OCI-M1 (cell line): ENCODE measurements around the gene TTBK2.
"Not testable (repeated sequence)": the region's sequence is repeated elsewhere in the genome, so short reads cannot be mapped to it uniquely, and the experiment has no call there.

ENCODE experiments used
- DNase-seq: peaks from one replicate; lab custom pipeline; 2025; lab: John Stamatoyannopoulos, UW

TTBK2 gene

DNA sequence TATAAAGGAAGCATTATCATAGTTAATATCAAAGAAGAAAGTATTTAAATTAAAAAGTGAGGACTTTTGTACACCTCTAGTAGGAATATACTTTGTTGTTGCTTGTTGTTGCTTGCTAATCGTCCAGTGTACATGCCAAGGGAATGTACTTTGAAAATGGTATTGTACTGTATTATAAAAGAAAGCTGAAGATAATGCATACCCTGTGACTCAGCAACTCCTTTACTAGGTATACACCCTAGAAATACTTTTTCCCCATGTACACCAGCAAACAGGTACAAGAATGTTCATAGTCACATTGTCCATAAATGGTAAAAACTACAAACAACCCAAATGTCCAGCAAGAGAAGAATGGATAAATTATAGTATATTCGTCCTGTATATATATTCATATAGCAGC lies 12.0 kb downstream of the TTBK2 start:
- no peak for DNase-seq

- DNase-seq = no peak
These were observed 16.9 kb downstream of the TTBK2 start for GRCh38 chr15:42903388-42904324.

GRCh38 chr15:42893911-42894310 lies 26.7 kb downstream of the TTBK2 start:
- not testable (repeated sequence) for DNase-seq

DNA sequence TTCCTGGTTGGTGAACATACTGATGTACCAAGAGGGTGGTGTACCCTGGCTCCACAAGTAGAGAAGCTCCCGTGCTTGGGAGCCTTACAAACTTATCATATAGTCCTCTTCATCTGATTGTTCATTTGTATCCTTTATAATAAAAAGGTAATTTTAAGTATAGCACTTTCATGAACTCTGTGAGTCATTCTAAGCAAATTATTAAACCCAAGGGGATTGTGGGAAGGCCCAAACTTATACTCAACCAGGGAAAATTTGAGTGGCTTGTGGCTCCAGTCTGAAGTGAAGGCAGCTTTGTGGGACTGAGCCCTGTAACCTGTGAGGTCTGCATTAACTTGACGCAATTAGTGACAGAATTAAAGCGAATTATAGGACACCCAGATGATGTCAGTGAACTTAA lies 29.0 kb downstream of the TTBK2 start:
- DNase-seq = no peak

DNA sequence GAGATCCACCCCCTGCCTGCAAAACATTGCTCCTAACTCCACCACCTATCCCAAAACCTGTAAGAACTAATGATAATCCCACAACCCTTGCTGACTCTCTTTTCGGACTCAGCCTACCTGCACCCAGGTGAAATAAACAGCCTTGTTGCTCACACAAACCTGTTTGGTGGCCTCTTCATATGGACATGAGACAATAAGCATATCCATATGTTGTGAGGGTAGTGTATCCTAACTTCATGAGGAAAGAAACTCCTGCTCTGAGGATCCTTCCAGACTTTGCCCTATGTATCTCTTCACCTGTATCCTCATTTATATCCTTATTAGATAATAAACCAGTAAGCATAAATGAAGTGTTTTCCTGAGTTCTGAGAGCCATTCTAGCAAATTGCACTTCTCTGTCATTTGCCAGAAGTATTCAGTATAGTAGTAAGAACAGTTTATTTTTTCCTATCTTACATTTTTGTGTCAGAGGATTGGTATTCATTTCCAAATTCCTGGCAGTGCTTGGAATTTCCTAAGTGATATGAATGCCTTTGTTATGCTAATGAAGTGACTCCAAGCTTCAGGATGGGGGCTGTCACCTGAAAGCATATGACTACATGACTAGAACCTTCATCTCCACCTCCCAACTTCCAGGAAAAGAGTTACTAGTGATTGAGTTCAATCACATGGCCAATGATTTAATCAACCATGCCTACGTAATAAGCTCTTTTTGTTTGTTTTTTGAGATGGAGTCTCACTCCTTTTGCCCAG lies 30.2 kb downstream of the TTBK2 start:
- DNase-seq = no peak

- not testable (repeated sequence) for DNase-seq
These were observed 33.2 kb downstream of the TTBK2 start for GRCh38 chr15:42887384-42887783.

- no peak for DNase-seq
These were observed 40.5 kb downstream of the TTBK2 start for GRCh38 chr15:42880121-42880520.

GRCh38 chr15:42879443-42879842 lies 41.1 kb downstream of the TTBK2 start:
- DNase-seq = no peak

DNA sequence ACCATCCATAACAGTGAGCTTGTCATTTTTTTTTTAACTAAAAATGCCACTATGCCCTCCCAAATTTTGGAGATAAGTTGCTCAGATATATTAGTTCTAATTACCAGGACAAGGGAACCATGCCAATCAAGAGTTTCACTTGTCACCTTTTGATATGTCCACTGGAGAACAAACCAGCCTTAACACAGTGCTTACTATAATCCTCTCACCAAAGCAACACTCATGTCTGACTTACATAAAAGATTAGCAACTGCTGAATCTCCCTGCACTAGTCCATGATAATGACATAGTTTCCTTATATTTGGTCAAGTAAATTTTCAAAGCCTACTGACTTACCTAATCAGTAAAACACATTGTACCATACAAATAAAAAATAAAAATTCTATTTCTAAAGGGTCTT lies 44.4 kb downstream of the TTBK2 start:
- DNase-seq = no peak

DNA sequence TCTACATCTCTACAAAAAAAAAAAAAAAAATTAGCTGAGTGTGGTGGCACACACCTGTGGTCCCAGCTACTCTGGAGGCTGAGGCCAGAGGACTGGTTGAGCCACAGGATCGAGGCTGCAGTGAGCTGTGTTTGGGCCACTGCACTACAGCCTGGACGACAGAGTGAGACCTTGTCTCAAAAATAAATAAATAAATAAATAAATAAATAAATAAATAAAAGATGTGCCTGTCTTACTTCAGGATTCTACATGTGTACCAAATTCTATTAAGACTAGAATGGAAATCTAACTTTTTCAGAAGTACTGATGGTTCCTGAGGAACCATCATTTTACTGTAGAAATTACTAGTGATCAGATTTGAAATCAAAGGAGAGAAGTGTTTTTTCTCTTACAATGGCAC lies 51.9 kb downstream of the TTBK2 start:
- DNase-seq = no peak

DNA sequence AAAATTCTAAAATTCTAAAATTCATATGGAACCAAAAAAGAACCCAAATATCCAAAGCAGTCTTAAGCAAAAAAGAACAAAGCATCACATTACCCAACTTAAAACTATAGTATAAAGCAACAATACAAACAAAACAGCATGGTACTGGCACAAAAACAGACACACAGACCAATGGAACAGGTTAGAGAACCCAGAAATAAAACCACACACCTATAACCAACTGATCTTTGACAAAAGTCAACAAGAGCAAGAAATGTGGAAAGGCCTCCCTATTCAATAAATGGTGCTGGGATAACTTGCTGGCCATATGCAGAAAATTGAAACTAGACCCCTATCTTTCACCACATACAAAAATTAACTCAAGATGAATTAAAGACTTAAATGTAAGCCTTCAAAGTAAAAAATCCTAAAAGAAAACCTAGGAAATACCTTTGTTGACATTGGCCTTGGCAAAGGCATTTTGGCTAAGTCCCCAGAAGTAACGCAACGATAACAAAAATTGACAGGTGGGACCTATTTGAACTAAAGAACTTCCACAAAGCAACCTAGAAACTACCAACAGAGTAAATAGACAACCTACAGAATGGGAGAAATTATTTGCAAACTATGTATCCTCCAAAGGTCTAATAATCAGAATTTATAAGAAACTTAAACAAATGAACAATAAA lies 56.9 kb downstream of the TTBK2 start:
- DNase-seq = no peak

DNA sequence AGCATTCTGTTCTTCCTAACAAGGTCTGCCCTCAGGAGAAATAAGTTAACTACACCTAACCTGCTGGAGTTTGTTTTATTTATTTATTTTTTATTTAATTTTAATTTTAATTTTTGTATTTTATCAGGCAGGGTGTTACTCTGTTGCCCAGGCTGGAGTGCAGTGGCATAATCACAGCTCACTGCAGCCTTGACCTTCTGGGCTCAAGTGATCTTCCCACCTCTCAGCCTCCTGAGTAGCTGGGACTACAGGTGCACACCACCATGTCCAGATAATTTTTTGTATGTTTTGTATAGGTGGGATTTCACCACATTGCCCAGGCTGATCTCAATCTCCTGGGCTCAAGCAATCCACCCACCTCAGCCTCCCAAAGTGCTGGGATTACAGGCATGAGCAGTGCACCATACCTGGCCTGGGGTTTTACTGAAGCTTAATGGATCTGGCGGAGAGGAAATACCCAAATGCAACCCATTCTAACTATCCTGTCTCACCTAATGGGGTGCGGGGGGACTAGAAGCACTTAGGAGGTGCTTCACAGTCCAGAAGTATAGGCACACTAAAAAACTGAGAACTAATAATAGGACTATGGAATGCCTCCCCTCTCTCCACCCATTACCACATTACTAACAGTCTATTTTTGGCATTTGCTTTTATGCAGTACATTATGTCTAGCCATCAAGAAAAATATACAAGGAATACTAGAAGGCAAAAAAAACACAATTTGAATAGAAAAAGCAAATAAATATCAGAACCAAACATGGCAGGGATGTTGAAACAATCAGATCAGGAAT lies 61.4 kb downstream of the TTBK2 start:
- DNase-seq = no peak

DNA sequence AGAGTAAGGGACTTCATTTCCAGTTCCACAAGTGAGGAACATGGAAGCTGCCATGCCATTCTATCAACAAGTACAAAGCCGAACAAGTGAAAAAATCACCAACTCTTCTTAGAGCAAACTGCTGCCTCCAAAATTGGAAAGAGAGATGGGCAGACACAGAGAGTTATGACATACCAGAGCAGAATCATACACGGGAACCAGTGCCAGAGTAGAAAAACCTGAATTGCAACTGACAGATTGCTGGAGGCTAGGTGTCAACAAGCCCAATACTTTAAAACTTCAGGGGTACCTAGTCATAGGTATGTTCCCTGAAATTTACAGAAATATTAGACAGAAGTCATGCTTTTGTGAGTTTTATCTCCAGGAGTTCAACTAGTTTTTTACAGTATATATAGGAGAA lies 62.0 kb downstream of the TTBK2 start:
- DNase-seq = no peak

DNA sequence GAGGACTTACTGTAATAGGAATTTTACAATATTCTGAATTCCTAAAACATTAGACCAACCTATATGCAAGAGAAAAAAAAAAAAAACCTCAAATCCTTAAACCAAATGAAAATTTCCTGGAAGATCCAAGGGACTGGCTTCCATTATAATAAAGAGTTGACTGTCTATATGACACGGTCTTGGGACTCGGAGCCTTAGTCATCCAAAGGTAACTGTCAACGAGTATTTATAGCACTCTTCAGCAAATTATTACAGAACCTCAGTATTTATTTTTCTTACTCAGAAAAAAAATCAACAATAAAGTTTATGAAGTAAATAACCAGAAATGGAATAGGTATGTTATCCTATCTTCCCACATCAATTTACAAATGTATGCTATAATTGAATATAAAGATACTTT lies 66.0 kb downstream of the TTBK2 start:
- DNase-seq = no peak

DNA sequence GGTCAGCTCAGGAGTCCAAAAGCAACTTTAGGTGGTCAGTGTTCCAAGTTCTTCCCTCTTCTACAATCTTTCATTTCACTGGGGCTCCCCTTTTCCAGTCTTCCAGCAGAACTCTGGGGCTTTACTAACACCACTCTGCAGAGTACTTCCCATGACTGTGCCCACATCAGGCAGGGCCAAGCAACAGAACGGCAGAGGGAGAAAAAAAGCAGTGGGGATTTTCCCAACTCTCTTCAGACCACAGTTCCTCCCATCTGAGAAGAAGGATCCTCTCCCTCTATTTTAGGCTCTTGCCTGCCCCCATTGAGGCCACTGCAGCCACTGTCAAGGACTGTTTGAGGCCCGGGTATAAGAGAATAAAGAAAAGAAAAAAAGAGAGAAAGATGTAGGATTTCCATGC lies 70.7 kb downstream of the TTBK2 start:
- no peak for DNase-seq

DNA sequence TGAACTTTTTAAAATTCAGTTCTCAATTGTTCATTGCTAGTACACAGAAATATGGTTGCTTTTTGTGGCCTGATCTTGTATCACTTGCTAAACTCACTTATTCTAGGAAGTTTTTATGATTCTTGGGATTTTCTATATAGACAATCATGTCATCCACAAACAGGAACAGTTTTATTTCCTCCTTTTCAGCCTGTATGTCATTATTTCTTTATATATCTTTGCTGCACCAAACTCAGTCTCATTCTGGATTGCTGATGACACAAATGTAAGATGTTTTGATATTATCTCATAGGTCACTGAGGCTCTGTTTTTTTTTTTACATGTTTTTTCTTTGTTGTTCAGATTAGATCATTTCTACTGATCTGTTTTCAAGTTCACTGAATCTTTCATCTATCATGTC lies 71.7 kb downstream of the TTBK2 start:
- DNase-seq = peak; percentile 32

DNA sequence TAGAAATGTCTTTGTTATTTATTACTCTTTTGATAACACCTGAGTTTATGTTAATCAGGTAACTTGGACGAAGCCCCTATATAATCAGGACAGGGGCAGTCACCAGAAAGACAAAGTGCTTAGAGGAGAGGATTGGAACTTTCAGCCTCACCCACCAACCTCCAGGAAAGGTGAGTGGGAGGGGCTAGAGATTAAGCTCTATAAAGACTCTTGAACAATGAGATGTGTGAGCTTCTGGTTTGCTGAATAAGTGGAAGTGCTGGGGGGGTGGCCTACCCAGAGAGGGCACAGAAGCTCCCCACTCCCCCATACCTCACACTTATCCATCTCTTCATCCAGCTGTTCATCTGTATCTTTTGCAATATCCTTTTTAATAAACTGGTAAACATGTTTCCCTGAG lies 73.9 kb downstream of the TTBK2 start:
- DNase-seq = no peak

DNA sequence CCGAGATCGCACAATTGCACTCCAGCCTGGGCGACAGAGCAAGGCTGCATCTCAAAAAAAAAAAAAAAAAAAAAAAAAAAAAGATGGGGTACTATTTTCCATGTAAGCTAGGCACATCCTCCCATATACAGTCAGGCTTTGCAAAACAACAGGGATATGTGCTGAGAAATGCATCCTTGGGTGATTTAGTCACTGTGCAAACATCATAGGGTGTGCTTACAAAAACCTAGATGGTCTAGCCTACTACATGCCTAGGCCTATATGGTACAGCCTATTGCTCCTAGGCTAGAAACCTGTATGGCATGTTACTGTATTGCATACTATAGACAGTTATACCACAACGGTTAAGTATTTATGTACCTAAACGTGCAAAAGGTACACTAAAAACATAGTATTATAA lies 75.0 kb downstream of the TTBK2 start:
- DNase-seq = no peak

GRCh38 chr15:42843699-42844098 lies 76.9 kb downstream of the TTBK2 start:
- peak; percentile 42 for DNase-seq

GRCh38 chr15:42836251-42836650 lies 84.3 kb downstream of the TTBK2 start:
- DNase-seq = no peak

GRCh38 chr15:42832576-42832975 lies 88.0 kb downstream of the TTBK2 start:
- no peak for DNase-seq
